ENCODE results near the gene TRPM3.

DNA sequence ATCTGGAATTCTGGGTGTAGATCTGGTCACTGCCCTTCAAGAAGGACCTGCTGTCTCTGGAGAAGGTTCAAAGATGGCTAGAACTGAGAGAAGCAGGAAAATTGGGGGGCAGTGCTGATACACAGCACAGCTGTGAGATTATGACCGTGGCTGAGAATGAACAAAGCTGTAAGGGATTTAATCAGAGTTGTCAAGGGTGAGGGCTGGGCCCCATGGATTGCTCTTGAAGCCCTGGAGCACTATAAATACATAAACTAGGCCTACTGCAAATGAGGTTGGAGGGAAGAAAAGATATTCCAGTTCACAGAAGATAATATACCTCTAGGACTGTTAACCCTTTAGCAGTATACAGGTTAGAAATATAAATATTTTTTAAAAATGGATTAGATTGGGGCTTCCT, 620.6 kb downstream of the TRPM3 start:
- no peak for TF ChIP-seq CTCF (IDR thresholded peaks at IDR 0.05 in 8 of 11, conservative IDR thresholded peaks at IDR 0.05 in 3 of 11)
- no peak for TF ChIP-seq POLR2AphosphoS5 (IDR thresholded peaks at IDR 0.05)

Data from spleen (tissue), 7 donors.